PC-9 (cell line): ENCODE measurements around the gene AKAP3. TPM values are rescaled to one million over a fixed set of nuclear protein-coding genes. Genes with fewer than 3 reads are reported as not detected.

ENCODE experiments used
- Bru-seq: library from RNA; stranded (reverse); fragments of 400-500 nt; gene quantifications from one replicate; lab custom pipeline; 2021; lab: Mats Ljungman, UMichigan
- BruChase-seq, 2 experiments: library from RNA; stranded (reverse); fragments of 400-500 nt; gene quantifications; one replicate each; lab custom pipeline; 2021; lab: Mats Ljungman, UMichigan
- BruUV-seq: library from RNA; stranded (reverse); fragments of 400-500 nt; replicated peaks from 2 replicates; lab custom pipeline; 2021; lab: Mats Ljungman, UMichigan
- CTCF ChIA-PET: fragments of 300-600 bp; sonication (Branson Sonifier 250); formaldehyde crosslinking; loops from one replicate; lab custom pipeline; 2022; ENCODE audit warnings: antibody characterized with exemption; lab: Charles Lee
- POLR2A ChIA-PET: fragments of 300-600 bp; sonication (Branson Sonifier 250); formaldehyde crosslinking; loops from one replicate; lab custom pipeline; 2022; ENCODE audit warnings: antibody characterized with exemption; ENCODE audit not compliant: unreplicated experiment; lab: Charles Lee
- DNase-seq, 2 experiments: peaks; one replicate each; pipeline versions ENCODE4 v3.0.0 to v3.0.0-alpha.2; 2015 to 2022; ENCODE audit warnings: mixed read lengths in 1 of 2
- H2AFZ ChIP-seq: fragments of 200-600 bp; sonication (generic); 2 replicates; pipeline ENCODE4 v1.8.1; 2017; ENCODE audit warnings: antibody characterized with exemption
- H3F3A ChIP-seq: fragments of 200-600 bp; sonication (generic); 2 replicates; pipeline ENCODE4 v1.8.1; 2017; ENCODE audit warnings: antibody characterized with exemption, mild to moderate bottlenecking, low read depth; ENCODE audit not compliant: insufficient read depth
- H3K27ac ChIP-seq: fragments of 200-600 bp; sonication (generic); 2 replicates; pipeline ENCODE4 v1.6.1; 2016; ENCODE audit warnings: mixed run types
- H3K27me3 ChIP-seq: fragments of 200-600 bp; sonication (generic); 2 replicates; pipeline ENCODE4 v1.6.1; 2016; ENCODE audit warnings: low read depth, mixed run types; ENCODE audit not compliant: insufficient read depth
- H3K36me3 ChIP-seq: fragments of 200-600 bp; sonication (generic); 2 replicates; pipeline ENCODE4 v1.6.1; 2016; ENCODE audit warnings: low read depth, mixed run types
- H3K4me1 ChIP-seq: fragments of 200-600 bp; sonication (generic); replicated peaks from 2 replicates; pipeline ENCODE4 v1.6.1; 2016; ENCODE audit warnings: mixed run types; ENCODE audit not compliant: insufficient read depth
- H3K4me2 ChIP-seq: fragments of 200-600 bp; sonication (generic); 2 replicates; pipeline ENCODE4 v1.6.1; 2017; ENCODE audit warnings: mixed run types
- H3K4me3 ChIP-seq: fragments of 200-600 bp; sonication (generic); 2 replicates; pipeline ENCODE4 v1.6.1; 2016; ENCODE audit warnings: mixed run types
- H3K79me2 ChIP-seq: fragments of 200-600 bp; sonication (generic); 2 replicates; pipeline ENCODE4 v1.6.1; 2017; ENCODE audit warnings: low read depth, mixed run types
- H3K9me2 ChIP-seq: fragments of 200-600 bp; sonication (generic); 2 replicates; pipeline ENCODE4 v1.8.1; 2017; ENCODE audit warnings: mild to moderate bottlenecking; ENCODE audit not compliant: insufficient read depth
- H3K9me3 ChIP-seq: fragments of 200-600 bp; sonication (generic); 2 replicates; pipeline ENCODE4 v1.8.1; 2016; ENCODE audit warnings: low read depth; ENCODE audit not compliant: insufficient read depth
- H4K20me1 ChIP-seq: fragments of 200-600 bp; sonication (generic); 2 replicates; pipeline ENCODE4 v1.8.1; 2017; ENCODE audit not compliant: insufficient read depth
- CTCF ChIP-seq: fragments of 200-600 bp; sonication (generic); conservative IDR thresholded peaks from 2 replicates; pipeline ENCODE4 v1.6.1; 2017; ENCODE audit warnings: mixed run types, antibody characterized with exemption, mild to moderate bottlenecking, moderate library complexity
- EZH2 ChIP-seq: fragments of 200-600 bp; sonication (generic); IDR thresholded peaks from 2 replicates; pipeline ENCODE4 v1.8.0; 2017; ENCODE audit warnings: antibody characterized with exemption, low read depth
- intact Hi-C: fragments of 100-400 bp; cut with micrococcal nuclease; formaldehyde crosslinking; loops from one replicate; pipeline ENCODE4 v1.10.0; 2022; ENCODE audit not compliant: unreplicated experiment
- long read RNA-seq: library from polyadenylated mRNA; stranded (forward); transcript quantifications from one replicate; pipeline ENCODE4 v2.0.0, GENCODE V29; 2022
- total RNA-seq: library from RNA; stranded (reverse); gene quantifications from 2 replicates; pipeline ENCODE4 v1.2.3, GENCODE V29; 2021

The AKAP3 gene
- 2.1 and 3.0 TPM in 2 replicates for total RNA-seq
- percentile 31 among the genes with signal in this experiment for Bru-seq, nascent RNA
- BruChase-seq, experiment 1, labeled RNA remaining after a 2-hour chase, result percentile 30 among the genes with signal in this experiment
- BruChase-seq, experiment 2, labeled RNA remaining after a 6-hour chase, result percentile 25 among the genes with signal in this experiment
- long read RNA-seq, partial matches to known transcripts, result 0 of 2 reads
- long read RNA-seq, other reads (novel, unspliced or antisense), result 2 of 2 reads

DNA sequence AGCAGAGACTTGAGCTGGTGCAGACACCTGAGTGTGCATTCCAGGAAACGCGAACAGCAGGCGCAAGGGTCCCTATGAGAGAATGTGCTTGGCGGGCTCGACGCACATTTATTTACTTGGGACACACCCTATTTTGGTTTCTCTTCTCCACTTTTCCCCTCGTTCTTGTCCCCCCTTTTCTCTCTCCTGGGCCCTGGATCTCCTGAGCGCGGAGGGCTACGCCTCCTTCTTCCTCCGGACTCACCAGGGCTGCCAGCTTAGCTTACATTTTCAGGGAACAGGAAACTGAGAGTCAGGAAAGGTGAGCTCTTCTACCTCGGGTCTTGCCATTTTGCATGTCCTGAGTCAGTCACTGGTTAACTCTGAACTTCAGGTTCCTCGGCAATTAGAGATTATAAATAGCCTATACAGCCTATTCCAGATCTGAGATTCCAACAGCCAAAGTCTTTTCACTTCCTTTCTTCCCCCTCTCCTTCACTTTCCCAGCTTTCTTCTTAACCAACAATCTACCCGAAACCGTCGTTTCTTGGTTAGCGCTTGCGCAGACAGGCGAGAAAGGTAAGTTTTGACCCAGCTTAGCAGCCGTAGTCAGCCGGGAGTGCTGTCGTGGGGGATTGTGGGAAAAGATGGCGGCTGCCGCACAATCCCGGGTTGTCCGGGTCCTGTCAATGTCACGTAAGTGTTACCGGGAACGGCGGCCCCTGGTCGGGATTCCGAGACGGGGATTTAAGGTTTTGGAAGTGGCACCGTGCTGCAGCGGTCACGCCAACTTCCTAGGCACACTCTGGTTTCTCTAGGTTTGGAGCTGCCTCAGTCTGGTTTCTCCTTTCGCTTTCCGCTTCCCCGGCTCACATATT, at the start of gene AKAP3, which contains the start of gene NDUFA9:
TSS of gene AKAP3 (minus strand) at position 551 of the 857 bp plus-strand sequence. CDS start 10,855 bp downstream, outside the sequence.
TSS of gene NDUFA9 (plus strand) at position 614 of the 857 bp plus-strand sequence. CDS start at position 627, 13 bp downstream.
- H3K9me3 ChIP-seq, result no peaks in the 10 kb centered on the region
- ChIA-PET POLR2A (interaction anchor here (0.6 kb wide), 6 partner anchors 21 to 1864 kb away, joined by 3 to 5 read pairs (median 4); partner anchors contain the start of genes FOXM1 and RHNO1), CTCF (interaction anchor here (0.6 to 1.2 kb wide), 4 partner anchors 18 to 1349 kb away, joined by 3 to 12 read pairs (median 5); no protein-coding TSS in a partner anchor)
- H3K79me2 ChIP-seq, result peaks cover 33% of the 10 kb centered on the region
- no peaks in the 10 kb centered on the region for H3F3A ChIP-seq
- BruUV-seq, result TSS peak; percentile 88
- H3K36me3 ChIP-seq, result no peaks in the 10 kb centered on the region
- no peaks in the 10 kb centered on the region for H3K9me2 ChIP-seq
- H4K20me1 ChIP-seq, result no peaks in the 10 kb centered on the region
- peak within 1 kb of the TSS; percentile 91 for H3K4me2 ChIP-seq
- DNase-seq, result peak; percentile 66 to 78
- peak within 1 kb of the TSS; percentile 86 for H3K4me3 ChIP-seq
- peak within 1 kb of the TSS; percentile 99 for H2AFZ ChIP-seq
- no peak for TF ChIP-seq CTCF
- no peak for TF ChIP-seq EZH2
- intact Hi-C loops, result loop anchor here (1.0 to 5.0 kb wide), 2 partner anchors 44 to 111 kb away; partner anchors contain the start of gene RAD51AP1
- 0 out of 2 replicates have a peak, but pooled peaks cover 4% of the 10 kb centered on the region for H3K27me3 ChIP-seq
- H3K27ac ChIP-seq, result peak within 1 kb of the TSS; percentile 84
- H3K4me1 ChIP-seq, result peaks cover 19% of the 10 kb centered on the region

GRCh38 chr12:4690760-4691159, 41.9 kb upstream of the AKAP3 start:
- H3K27ac ChIP-seq, result no peak overlapping the region
- DNase-seq, result no peak
- no peaks in the 10 kb centered on the region for H3F3A ChIP-seq
- H3K36me3 ChIP-seq, result peaks cover 13% of the 10 kb centered on the region
- intact Hi-C loops, result no loop called here
- POLR2A ChIA-PET, result no interaction called here
- H3K4me1 ChIP-seq, result no peaks in the 10 kb centered on the region
- no peaks in the 10 kb centered on the region; the same call in 1 of the 2 replicates for H4K20me1 ChIP-seq
- CTCF ChIA-PET, result no interaction called here
- TF ChIP-seq CTCF (no peak), EZH2 (no peak)
- H2AFZ ChIP-seq, result no peak overlapping the region
- no TSS peak for BruUV-seq
- H3K9me2 ChIP-seq, result no peaks in the 10 kb centered on the region
- no peak overlapping the region for H3K4me2 ChIP-seq
- H3K9me3 ChIP-seq, result no peaks in the 10 kb centered on the region
- no peak overlapping the region for H3K4me3 ChIP-seq
- no peaks in the 10 kb centered on the region for H3K27me3 ChIP-seq
- H3K79me2 ChIP-seq, result no peaks in the 10 kb centered on the region

DNA sequence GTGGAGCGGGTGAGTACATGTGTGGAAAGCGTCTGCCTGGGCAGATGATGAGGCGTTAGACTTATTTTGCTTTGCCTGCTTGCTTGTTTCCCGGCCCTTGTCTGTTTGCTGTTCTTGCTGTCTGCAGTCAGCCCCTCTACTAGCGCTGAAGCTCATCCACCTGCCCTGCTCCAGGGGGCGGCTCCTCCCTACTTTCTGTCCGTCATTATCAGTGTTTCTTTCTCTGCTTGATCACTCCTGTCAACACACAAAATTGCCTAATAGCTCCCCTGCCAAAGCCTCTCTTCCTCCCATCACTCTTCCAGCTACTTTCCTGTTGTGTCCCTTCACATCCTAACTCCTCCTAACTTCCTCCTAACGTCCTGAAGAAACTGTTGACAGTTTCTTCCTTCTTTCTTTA, 36.5 kb upstream of the AKAP3 start:
- H3K9me2 ChIP-seq, result no peaks in the 10 kb centered on the region
- no peak overlapping the region for H3K4me3 ChIP-seq
- no peaks in the 10 kb centered on the region; the same call in 1 of the 2 replicates for H4K20me1 ChIP-seq
- H2AFZ ChIP-seq, result no peak overlapping the region
- ChIA-PET POLR2A (no interaction called here), CTCF (no interaction called here)
- no peaks in the 10 kb centered on the region for H3F3A ChIP-seq
- TF ChIP-seq CTCF (no peak), EZH2 (no peak)
- H3K9me3 ChIP-seq, result no peaks in the 10 kb centered on the region
- H3K4me1 ChIP-seq, result no peaks in the 10 kb centered on the region
- DNase-seq, result no peak
- H3K27me3 ChIP-seq, result no peaks in the 10 kb centered on the region
- H3K36me3 ChIP-seq, result peaks cover 23% of the 10 kb centered on the region
- no peak overlapping the region for H3K27ac ChIP-seq
- no TSS peak for BruUV-seq
- no peak overlapping the region for H3K4me2 ChIP-seq
- intact Hi-C loops, result no loop called here
- no peaks in the 10 kb centered on the region for H3K79me2 ChIP-seq
